ENCODE data around the gene CERS3.

DNA sequence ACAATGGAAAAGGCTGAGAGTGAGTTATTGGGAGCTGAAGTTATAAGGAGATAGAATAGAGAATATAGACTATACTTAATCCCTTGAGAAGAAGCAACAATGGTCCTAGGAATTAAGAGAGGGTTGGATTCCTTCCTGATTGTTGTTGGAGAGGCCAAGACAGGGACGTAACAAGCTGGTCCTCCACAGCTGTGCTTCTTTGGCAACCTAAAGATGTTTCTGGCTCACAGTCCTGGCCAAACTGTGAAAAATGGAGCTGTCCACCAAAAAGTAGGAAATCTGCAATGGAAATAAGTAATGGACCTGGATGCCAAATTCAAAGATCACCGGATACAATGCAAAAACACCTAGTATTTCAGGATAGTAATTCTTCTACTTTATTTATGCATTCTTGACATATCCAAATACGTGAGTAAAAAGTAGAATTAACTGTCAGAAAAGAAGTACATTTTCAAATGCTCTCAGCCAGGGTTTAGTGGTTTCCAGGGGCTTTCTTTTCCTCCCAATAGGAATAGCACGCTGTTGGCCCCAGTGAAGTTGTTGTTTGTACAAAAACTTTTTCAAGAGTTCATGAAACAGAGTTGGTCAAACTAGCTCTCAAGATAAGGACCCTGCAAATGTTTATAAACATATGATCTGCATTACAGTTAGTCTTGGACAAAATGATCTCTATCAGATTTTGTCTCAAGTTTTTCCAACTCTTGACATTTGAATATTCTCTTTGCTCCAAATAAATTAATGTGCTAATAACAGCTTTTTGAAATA is 28.3 kb downstream of the CERS3 start:
- no peak for TF ChIP-seq EZH2phosphoT487 (conservative IDR thresholded peaks at IDR 0.05; ENCODE audit: low read length)
- no peak for TF ChIP-seq CTCF (IDR thresholded peaks at IDR 0.05; ENCODE audit: insufficient read depth, low read length, poor library complexity, severe bottlenecking)
